Kidney tubule cell (primary cell): ENCODE measurements around the gene MUSTN1.

Source experiments
- DNase-seq: peaks from one replicate; pipeline ENCODE4 v3.0.0-alpha.2; 2018; ENCODE audit warnings: low spot score

The MUSTN1 gene

GRCh38 chr3:52834871-52835501 lies at the start of gene MUSTN1:
TSS of gene MUSTN1 (minus strand) at chr3:52835019. CDS start at chr3:52834948, 71 bp downstream.
- no peak for DNase-seq

GRCh38 chr3:52882377-52882776 lies 47.6 kb upstream of the MUSTN1 start:
- DNase-seq, result no peak

GRCh38 chr3:52881871-52882270 lies 47.1 kb upstream of the MUSTN1 start:
- DNase-seq, result no peak

GRCh38 chr3:52880474-52880873 lies 45.7 kb upstream of the MUSTN1 start:
- no peak for DNase-seq

- no peak for DNase-seq
These were observed 45.2 kb upstream of the MUSTN1 start for GRCh38 chr3:52880047-52880446.

GRCh38 chr3:52879581-52879980 lies 44.8 kb upstream of the MUSTN1 start:
- DNase-seq, result no peak

- DNase-seq, result no peak
These were observed 44.3 kb upstream of the MUSTN1 start for GRCh38 chr3:52879090-52879489.

- DNase-seq, result no peak
These were observed 42.3 kb upstream of the MUSTN1 start for GRCh38 chr3:52877085-52877484.

GRCh38 chr3:52874864-52875587 lies 40.2 kb upstream of the MUSTN1 start:
- no peak for DNase-seq

- no peak for DNase-seq
These were observed 39.4 kb upstream of the MUSTN1 start for GRCh38 chr3:52874160-52874701.

GRCh38 chr3:52873433-52874159 lies 38.8 kb upstream of the MUSTN1 start:
- no peak for DNase-seq

GRCh38 chr3:52872245-52872644 lies 37.4 kb upstream of the MUSTN1 start:
- DNase-seq, result no peak

GRCh38 chr3:52871761-52872160 lies 36.9 kb upstream of the MUSTN1 start:
- no peak for DNase-seq

GRCh38 chr3:52870471-52870870 lies 35.7 kb upstream of the MUSTN1 start:
- DNase-seq, result no peak

GRCh38 chr3:52866427-52866826 lies 31.6 kb upstream of the MUSTN1 start:
- DNase-seq, result no peak

- no peak for DNase-seq
These were observed 31.2 kb upstream of the MUSTN1 start for GRCh38 chr3:52865994-52866393.

GRCh38 chr3:52860424-52860768 lies 25.6 kb upstream of the MUSTN1 start:
- DNase-seq, result no peak

- DNase-seq, result no peak
These were observed 25.0 kb upstream of the MUSTN1 start for GRCh38 chr3:52859686-52860423.

GRCh38 chr3:52857864-52858263 lies 23.0 kb upstream of the MUSTN1 start:
- no peak for DNase-seq

GRCh38 chr3:52857133-52857532 lies 22.3 kb upstream of the MUSTN1 start:
- no peak for DNase-seq

- DNase-seq, result no peak
These were observed 21.8 kb upstream of the MUSTN1 start for GRCh38 chr3:52856666-52857065.

- no peak for DNase-seq
These were observed 19.2 kb upstream of the MUSTN1 start for GRCh38 chr3:52854013-52854412.
